ENCODE data around the gene AASS. TPM values are rescaled to one million over a fixed set of nuclear protein-coding genes. Genes with fewer than 3 reads are reported as not detected.
"Not testable (repeated sequence)": the region's sequence is repeated elsewhere in the genome, so short reads cannot be mapped to it uniquely, and the experiment has no call there.

Gene AASS
- total RNA-seq, 2 experiments from 2014 or later: 0.98 to 1.5 TPM

DNA sequence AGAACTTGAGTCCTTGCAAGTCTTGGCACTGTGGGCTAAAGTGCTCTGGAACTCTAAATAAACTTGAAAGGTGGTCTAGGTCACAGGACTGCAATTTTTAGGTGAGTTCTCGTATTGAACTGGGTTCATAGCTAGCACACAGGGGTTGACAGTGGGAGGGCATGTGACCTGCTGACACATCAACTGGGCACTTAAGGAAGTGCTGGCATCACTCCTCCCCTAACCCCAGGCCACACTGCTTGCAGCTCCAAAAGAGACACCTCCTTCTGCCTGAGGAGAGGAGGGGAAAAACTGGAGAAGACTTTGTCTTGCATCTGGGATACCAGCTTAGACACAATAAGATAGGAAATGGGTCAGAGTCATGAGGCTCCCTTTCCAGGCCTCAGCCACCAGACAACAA is 38.0 kb upstream of the AASS start:
- H3K4me3 ChIP-seq (ENCODE audit: low read length): no peak overlapping the region
- TF ChIP-seq, protein P1, sequence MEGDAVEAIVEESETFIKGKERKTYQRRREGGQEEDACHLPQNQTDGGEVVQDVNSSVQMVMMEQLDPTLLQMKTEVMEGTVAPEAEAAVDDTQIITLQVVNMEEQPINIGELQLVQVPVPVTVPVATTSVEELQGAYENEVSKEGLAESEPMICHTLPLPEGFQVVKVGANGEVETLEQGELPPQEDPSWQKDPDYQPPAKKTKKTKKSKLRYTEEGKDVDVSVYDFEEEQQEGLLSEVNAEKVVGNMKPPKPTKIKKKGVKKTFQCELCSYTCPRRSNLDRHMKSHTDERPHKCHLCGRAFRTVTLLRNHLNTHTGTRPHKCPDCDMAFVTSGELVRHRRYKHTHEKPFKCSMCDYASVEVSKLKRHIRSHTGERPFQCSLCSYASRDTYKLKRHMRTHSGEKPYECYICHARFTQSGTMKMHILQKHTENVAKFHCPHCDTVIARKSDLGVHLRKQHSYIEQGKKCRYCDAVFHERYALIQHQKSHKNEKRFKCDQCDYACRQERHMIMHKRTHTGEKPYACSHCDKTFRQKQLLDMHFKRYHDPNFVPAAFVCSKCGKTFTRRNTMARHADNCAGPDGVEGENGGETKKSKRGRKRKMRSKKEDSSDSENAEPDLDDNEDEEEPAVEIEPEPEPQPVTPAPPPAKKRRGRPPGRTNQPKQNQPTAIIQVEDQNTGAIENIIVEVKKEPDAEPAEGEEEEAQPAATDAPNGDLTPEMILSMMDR (IDR thresholded peaks at IDR 0.05): no peak
- Mint-ChIP-seq H3K4me1 (ENCODE audit: low read depth) (no peaks in the 10 kb centered on the region), H3K9me3 (peaks cover 2% of the 10 kb centered on the region), H3K27me3 (no peaks in the 10 kb centered on the region), H3K36me3 (ENCODE audit: low read depth) (no peaks in the 10 kb centered on the region), H3K4me3 (no peak overlapping the region), H3K27ac (no peak overlapping the region)
- H3K27ac ChIP-seq (ENCODE audit: low read depth in 1 of 2, low read length in 2 of 2): no peak overlapping the region
- CTCF ChIA-PET: no interaction called here
- no peaks in the 10 kb centered on the region for H3K4me1 ChIP-seq (ENCODE audit: insufficient read depth, low read length)
- peaks cover 0 to 4% of the 10 kb centered on the region in 2 experiments for H3K9me3 ChIP-seq (ENCODE audit: control insufficient read depth in 1 of 2, insufficient read depth in 1 of 2, low read length in 2 of 2)
- ATAC-seq (ENCODE audit: poor library complexity): no peak
- no peak for DNase-seq
- H3K36me3 ChIP-seq (ENCODE audit: insufficient read depth, low read length): no peaks in the 10 kb centered on the region
- POLR2A ChIA-PET: no interaction called here
- H3K27me3 ChIP-seq (ENCODE audit: control insufficient read depth in 1 of 2, insufficient read depth in 2 of 2, low read length in 2 of 2): no peaks in the 10 kb centered on the region
- intact Hi-C loops (cut with DNase I, micrococcal nuclease): no loop called here

DNA sequence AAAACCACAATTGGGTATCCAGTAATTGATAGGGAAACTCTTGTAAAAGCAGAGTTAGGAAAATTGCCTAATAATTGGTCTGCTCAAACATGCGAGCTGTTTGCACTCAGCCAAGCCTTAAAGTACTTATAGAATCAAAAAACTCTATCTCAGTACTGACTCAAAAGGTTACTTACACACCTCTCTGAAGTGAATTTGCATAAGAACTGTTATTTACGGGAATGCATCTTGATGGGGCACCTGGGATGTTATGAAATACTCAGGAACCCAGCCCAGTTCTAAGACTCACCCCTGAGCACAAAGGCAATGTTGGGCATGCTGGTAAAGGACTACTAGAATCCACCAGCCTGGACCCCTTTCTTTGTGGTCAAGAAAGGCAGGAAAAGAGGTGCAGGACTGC is 28.1 kb upstream of the AASS start:
- CTCF ChIA-PET; DNase-seq; intact Hi-C loops (cut with DNase I, micrococcal nuclease); H3K9me3 ChIP-seq (ENCODE audit: control insufficient read depth in 1 of 2, insufficient read depth in 1 of 2, low read length in 2 of 2); H3K36me3 ChIP-seq (ENCODE audit: insufficient read depth, low read length); H3K4me3 Mint-ChIP-seq; H3K36me3 Mint-ChIP-seq (ENCODE audit: low read depth); H3K27me3 ChIP-seq (ENCODE audit: control insufficient read depth in 1 of 2, insufficient read depth in 2 of 2, low read length in 2 of 2); H3K27me3 Mint-ChIP-seq; ATAC-seq (ENCODE audit: poor library complexity); H3K27ac ChIP-seq (ENCODE audit: low read depth in 1 of 2, low read length in 2 of 2); H3K27ac Mint-ChIP-seq; H3K9me3 Mint-ChIP-seq; H3K4me3 ChIP-seq (ENCODE audit: low read length); POLR2A ChIA-PET; H3K4me1 Mint-ChIP-seq (ENCODE audit: low read depth); H3K4me1 ChIP-seq (ENCODE audit: insufficient read depth, low read length): not testable (repeated sequence)

DNA sequence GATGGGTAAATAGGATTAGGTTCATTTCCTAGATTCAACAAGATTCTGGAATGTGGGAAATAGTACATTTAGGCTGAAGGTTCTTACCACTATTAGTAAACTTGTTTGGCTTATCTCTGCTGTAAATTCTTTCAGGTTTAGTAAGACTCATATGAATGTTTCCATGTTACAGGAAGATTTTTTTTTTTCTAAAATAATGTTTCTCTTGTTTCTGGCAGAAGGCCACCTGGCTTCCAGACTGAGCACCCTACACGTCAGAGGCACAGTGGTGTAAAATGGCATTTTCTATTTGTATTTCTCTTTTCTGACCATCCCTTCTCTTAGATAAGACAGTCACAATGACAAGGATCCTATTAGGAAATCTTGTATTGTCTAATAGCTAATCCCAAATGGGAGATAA is 22.7 kb upstream of the AASS start:
- no peaks in the 10 kb centered on the region for H3K9me3 ChIP-seq (ENCODE audit: control insufficient read depth in 1 of 2, insufficient read depth in 1 of 2, low read length in 2 of 2)
- no peaks in the 10 kb centered on the region for H3K36me3 ChIP-seq (ENCODE audit: insufficient read depth, low read length)
- H3K27ac ChIP-seq (ENCODE audit: low read depth in 1 of 2, low read length in 2 of 2): no peak overlapping the region
- no peak overlapping the region for H3K4me3 ChIP-seq (ENCODE audit: low read length)
- TF ChIP-seq, protein P1 (IDR thresholded peaks at IDR 0.05): no peak
- Mint-ChIP-seq H3K9me3 (no peaks in the 10 kb centered on the region), H3K27ac (no peak overlapping the region), H3K27me3 (no peaks in the 10 kb centered on the region), H3K4me1 (ENCODE audit: low read depth) (no peaks in the 10 kb centered on the region), H3K4me3 (no peak overlapping the region), H3K36me3 (ENCODE audit: low read depth) (no peaks in the 10 kb centered on the region)
- ATAC-seq (ENCODE audit: poor library complexity) (no peak), DNase-seq (no peak)
- POLR2A ChIA-PET: no interaction called here
- no peaks in the 10 kb centered on the region for H3K4me1 ChIP-seq (ENCODE audit: insufficient read depth, low read length)
- CTCF ChIA-PET: no interaction called here
- no peaks in the 10 kb centered on the region for H3K27me3 ChIP-seq (ENCODE audit: control insufficient read depth in 1 of 2, insufficient read depth in 2 of 2, low read length in 2 of 2)
- intact Hi-C loops (cut with DNase I, micrococcal nuclease): no loop called here

DNA sequence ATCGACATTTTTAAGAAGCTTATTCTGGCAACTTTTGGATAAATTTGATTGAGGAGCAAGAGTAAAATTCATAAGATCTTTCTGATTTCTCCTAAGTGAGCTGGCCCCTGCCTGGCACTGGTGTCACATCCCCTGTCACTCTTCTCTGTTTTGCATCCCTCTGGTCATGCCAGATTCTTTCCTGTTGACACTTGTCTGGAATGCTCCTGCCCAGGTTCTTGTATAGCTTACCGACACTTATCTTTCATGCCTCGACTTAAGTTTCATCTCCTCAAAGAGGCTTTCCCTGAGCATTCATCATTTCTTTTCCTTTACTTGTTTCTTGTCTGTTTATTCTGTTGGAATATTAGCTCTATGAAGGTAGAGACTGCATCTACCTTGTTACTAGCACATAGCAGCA is 22.2 kb upstream of the AASS start:
- Histone ChIP-seq H3K36me3 (ENCODE audit: insufficient read depth, low read length) (no peaks in the 10 kb centered on the region), H3K27ac (ENCODE audit: low read depth in 1 of 2, low read length in 2 of 2) (no peak overlapping the region), H3K27me3 (ENCODE audit: control insufficient read depth in 1 of 2, insufficient read depth in 2 of 2, low read length in 2 of 2) (no peaks in the 10 kb centered on the region), H3K4me1 (ENCODE audit: insufficient read depth, low read length) (no peaks in the 10 kb centered on the region), H3K9me3 (ENCODE audit: control insufficient read depth in 1 of 2, insufficient read depth in 1 of 2, low read length in 2 of 2) (no peaks in the 10 kb centered on the region), H3K4me3 (ENCODE audit: low read length) (no peak overlapping the region)
- no peaks in the 10 kb centered on the region for H3K27me3 Mint-ChIP-seq
- H3K27ac Mint-ChIP-seq: no peak overlapping the region
- intact Hi-C loops (cut with DNase I, micrococcal nuclease): no loop called here
- CTCF ChIA-PET: no interaction called here
- no peaks in the 10 kb centered on the region for H3K36me3 Mint-ChIP-seq (ENCODE audit: low read depth)
- POLR2A ChIA-PET: no interaction called here
- ATAC-seq (ENCODE audit: poor library complexity): no peak
- H3K9me3 Mint-ChIP-seq: no peaks in the 10 kb centered on the region
- no peak overlapping the region for H3K4me3 Mint-ChIP-seq
- TF ChIP-seq, protein P1 (IDR thresholded peaks at IDR 0.05): no peak
- no peaks in the 10 kb centered on the region for H3K4me1 Mint-ChIP-seq (ENCODE audit: low read depth)
- no peak for DNase-seq
